ENCODE measurements around the gene ARHGAP45. TPM values are rescaled to one million over a fixed set of nuclear protein-coding genes. Genes with fewer than 3 reads are reported as not detected.

ARHGAP45 gene
- total RNA-seq, 4 donors from 2014 or later: 0.83 to 7.6 (median 3.4) TPM

DNA sequence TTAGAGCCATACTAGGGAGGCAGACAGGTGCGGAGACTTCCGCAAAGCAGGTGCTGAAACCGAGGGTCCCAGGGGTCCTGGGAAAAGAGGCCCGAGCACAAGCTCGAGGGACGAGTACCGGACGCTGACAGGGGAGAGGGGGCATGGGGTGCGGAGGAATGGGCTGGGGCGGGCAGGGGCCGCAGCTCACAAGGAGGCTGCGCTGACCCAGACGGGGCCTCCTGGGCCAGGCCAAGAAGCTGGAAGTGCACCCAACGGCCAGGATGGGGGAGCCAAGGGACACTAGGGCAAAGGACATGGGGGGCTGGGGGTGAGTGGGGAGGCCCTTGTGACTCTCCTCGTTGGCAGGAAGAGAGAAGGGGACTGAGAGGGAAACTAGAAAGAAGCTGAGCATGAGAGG lies 26.4 kb downstream of the ARHGAP45 start:
- Histone ChIP-seq H3K9me3 (no peaks in the 10 kb centered on the region), H3K36me3 (peaks cover 0 to 53% of the 10 kb centered on the region in 2 donors), H3K27ac (peak overlapping the region in 1 of 4 donors; percentile 94), H3K4me1 (peaks cover 21 to 25% of the 10 kb centered on the region in 2 donors), H3K4me3 (no peak overlapping the region), H3K27me3 (no peaks in the 10 kb centered on the region)
- ATAC-seq (no peak), DNase-seq (no peak)
- TF ChIP-seq POLR2A (IDR thresholded peaks at IDR 0.05): no peak
- TF ChIP-seq, protein P1, sequence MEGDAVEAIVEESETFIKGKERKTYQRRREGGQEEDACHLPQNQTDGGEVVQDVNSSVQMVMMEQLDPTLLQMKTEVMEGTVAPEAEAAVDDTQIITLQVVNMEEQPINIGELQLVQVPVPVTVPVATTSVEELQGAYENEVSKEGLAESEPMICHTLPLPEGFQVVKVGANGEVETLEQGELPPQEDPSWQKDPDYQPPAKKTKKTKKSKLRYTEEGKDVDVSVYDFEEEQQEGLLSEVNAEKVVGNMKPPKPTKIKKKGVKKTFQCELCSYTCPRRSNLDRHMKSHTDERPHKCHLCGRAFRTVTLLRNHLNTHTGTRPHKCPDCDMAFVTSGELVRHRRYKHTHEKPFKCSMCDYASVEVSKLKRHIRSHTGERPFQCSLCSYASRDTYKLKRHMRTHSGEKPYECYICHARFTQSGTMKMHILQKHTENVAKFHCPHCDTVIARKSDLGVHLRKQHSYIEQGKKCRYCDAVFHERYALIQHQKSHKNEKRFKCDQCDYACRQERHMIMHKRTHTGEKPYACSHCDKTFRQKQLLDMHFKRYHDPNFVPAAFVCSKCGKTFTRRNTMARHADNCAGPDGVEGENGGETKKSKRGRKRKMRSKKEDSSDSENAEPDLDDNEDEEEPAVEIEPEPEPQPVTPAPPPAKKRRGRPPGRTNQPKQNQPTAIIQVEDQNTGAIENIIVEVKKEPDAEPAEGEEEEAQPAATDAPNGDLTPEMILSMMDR (IDR thresholded peaks at IDR 0.05 in 4 of 5, conservative IDR thresholded peaks at IDR 0.05 in 1 of 5): no peak
- intact Hi-C loops (cut with DNase I; ENCODE audit: low total_unique reads) (no loop called here), in situ Hi-C loops (cut with MboI; ENCODE audit: low sequenced_read_pairs in 4 of 4) (no loop called here)

- no peak for DNase-seq
Measured at GRCh38 chr19:1093811-1094553, 27.0 kb downstream of the ARHGAP45 start.

DNA sequence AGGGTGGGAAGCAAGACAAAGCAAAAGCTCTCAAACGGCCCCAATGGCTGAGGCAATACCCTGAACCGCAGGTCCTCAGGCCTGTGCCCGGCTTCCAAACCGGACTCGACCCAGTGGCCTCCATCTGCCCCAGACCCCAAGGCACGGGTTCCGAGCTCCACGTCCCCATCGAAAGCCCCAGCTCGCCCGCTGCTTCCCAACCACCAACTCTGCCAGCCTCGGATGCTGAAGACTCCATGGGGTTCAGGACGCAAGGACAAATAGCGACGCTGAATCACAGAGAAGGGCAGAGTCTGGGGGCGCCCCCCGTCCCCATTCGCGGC lies 27.6 kb downstream of the ARHGAP45 start:
- Histone ChIP-seq H3K27ac (peak overlapping the region; percentile 79 to 94 (median 92)), H3K4me1 (peaks cover 26 to 29% of the 10 kb centered on the region in 2 donors)
- intact Hi-C loops (cut with DNase I; ENCODE audit: low total_unique reads): loop anchor here (2.0 kb wide), 1 partner anchor 146 kb away; the partner anchor contains the start of gene ATP5F1D

More at GRCh38 chr19:1093811-1094553, 27.0 kb downstream of the ARHGAP45 start:
- Histone ChIP-seq H3K9me3 (no peaks in the 10 kb centered on the region), H3K27me3 (no peaks in the 10 kb centered on the region), H3K4me1 (peaks cover 21 to 23% of the 10 kb centered on the region in 2 donors), H3K36me3 (peaks cover 0 to 47% of the 10 kb centered on the region in 2 donors), H3K27ac (peak overlapping the region; percentile 79 to 94 (median 92)), H3K4me3 (peak overlapping the region; percentile 79 to 99 (median 98))
- intact Hi-C loops (cut with DNase I; ENCODE audit: low total_unique reads): loop anchor here (2.0 kb wide), 1 partner anchor 147 kb away; the partner anchor contains the start of gene ATP5F1D
- in situ Hi-C loops (cut with MboI; ENCODE audit: low sequenced_read_pairs in 4 of 4): no loop called here
- no peak for TF ChIP-seq POLR2A (IDR thresholded peaks at IDR 0.05)
- TF ChIP-seq, protein P1 (IDR thresholded peaks at IDR 0.05 in 4 of 5, conservative IDR thresholded peaks at IDR 0.05 in 1 of 5): no peak
- no peak for ATAC-seq

DNA sequence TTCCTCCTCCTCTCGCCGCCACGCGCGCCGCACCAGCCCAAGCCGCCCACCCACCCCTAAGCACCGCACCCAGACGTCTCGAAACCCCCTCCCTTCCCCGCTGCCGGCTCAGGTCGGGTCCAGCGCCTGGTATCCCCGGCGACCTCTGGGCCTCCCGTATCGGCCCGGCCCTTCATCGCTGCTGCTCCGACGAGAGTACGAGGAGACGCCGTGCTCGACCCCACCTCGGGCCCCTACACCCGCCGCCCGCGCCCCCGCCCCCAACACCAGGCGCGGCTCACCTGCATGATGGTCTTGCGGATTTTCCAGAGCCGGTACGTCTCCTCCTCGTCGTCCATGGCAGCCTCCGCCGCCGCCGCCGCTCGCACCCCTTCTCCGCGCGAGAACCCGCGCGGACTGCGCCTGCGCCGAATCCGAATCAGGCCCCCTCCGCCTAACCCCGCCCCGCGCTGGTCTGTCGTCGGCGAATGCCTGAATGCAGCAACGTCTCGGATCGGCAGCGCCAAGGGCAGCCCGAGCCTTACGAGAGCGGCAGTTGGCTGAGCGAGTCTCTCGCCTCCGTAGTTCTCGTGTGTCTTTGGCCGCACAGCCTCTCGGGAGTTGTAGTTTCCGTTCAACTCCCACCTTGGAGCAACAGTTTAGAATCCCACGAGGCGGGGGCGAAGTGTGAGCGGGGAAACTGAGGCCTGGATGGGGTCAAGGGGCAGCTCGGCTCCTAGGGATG lies 28.2 kb downstream of the ARHGAP45 start, which contains the start of gene POLR2E:
Gene POLR2E, minus strand, starts transcription at position 398 of the 724 bp plus-strand sequence. Its CDS starts 60 bp downstream, at position 338.
- Histone ChIP-seq H3K4me1 (peaks cover 26 to 30% of the 10 kb centered on the region in 2 donors), H3K27me3 (no peaks in the 10 kb centered on the region), H3K9me3 (no peaks in the 10 kb centered on the region), H3K4me3 (peak within 1 kb of the TSS; percentile 79 to 99 (median 98)), H3K27ac (peak within 1 kb of the TSS; percentile 79 to 94 (median 92)), H3K36me3 (peaks cover 0 to 35% of the 10 kb centered on the region in 2 donors)
- in situ Hi-C loops (cut with MboI; ENCODE audit: low sequenced_read_pairs in 4 of 4): no loop called here
- peak; percentile 88 to 92 for TF ChIP-seq POLR2A (IDR thresholded peaks at IDR 0.05)
- TF ChIP-seq, protein P1 (IDR thresholded peaks at IDR 0.05 in 4 of 5, conservative IDR thresholded peaks at IDR 0.05 in 1 of 5): no peak
- intact Hi-C loops (cut with DNase I; ENCODE audit: low total_unique reads): loop anchor here (2.0 kb wide), 1 partner anchor 146 kb away; the partner anchor contains the start of gene ATP5F1D
- ATAC-seq (peak; percentile 95 to 98), DNase-seq (peak; percentile 99)

More for the DNA sequence above, 27.6 kb downstream of the ARHGAP45 start:
- H3K4me3 ChIP-seq: peak overlapping the region; percentile 79 to 99 (median 98)
- H3K36me3 ChIP-seq: peaks cover 0 to 40% of the 10 kb centered on the region in 2 donors
- no peaks in the 10 kb centered on the region for H3K27me3 ChIP-seq
- TF ChIP-seq, protein P1 (IDR thresholded peaks at IDR 0.05 in 4 of 5, conservative IDR thresholded peaks at IDR 0.05 in 1 of 5): no peak
- no peak for TF ChIP-seq POLR2A (IDR thresholded peaks at IDR 0.05)
- ATAC-seq (no peak), DNase-seq (no peak)
- in situ Hi-C loops (cut with MboI; ENCODE audit: low sequenced_read_pairs in 4 of 4): no loop called here
- H3K9me3 ChIP-seq: no peaks in the 10 kb centered on the region

Data from gastrocnemius medialis (tissue), 4 donors.